NCI-H748 (cell line): ENCODE measurements around the gene CSMD2.
A peak's percentile ranks its signal among the peaks of the same experiment; 100 is the strongest.

Experiments used
- DNase-seq: peaks from one replicate; lab custom pipeline; 2025; ENCODE audit not compliant: unreplicated experiment; lab: John Stamatoyannopoulos, UW

CSMD2 gene

DNA sequence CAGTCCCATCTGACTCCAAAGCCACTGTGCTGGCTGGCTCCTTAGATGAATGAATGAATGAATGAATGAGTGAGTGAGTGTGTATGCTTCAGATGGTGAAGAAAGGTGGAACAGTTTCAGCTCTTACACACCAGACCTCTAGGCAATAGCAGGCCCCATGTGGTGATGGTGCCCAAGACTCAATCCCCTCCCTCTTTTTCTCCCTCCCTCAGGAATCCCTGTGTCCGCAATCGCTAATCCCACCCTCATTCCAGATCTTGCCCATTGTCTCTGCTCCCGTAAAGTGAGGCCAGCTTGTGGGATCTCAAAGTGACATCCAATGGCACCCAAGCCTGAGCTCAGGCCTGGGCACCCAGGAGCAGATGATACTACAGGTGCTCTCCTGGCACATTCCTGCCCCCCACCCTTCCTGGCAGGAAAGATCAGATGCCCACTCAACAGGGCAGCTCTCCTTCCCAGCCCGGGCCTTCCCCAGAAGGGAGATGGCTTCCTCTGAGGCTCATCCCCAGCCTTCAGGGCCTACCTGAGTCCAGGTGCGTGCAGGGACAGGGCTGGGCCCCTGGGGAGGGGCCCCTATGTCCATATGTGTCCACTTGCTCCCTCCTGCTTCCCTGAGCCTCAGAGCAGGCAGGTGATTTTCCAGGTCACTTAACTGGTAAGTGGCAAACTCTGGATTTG is 194.7 kb downstream of the CSMD2 start:
- no peak for DNase-seq

DNA sequence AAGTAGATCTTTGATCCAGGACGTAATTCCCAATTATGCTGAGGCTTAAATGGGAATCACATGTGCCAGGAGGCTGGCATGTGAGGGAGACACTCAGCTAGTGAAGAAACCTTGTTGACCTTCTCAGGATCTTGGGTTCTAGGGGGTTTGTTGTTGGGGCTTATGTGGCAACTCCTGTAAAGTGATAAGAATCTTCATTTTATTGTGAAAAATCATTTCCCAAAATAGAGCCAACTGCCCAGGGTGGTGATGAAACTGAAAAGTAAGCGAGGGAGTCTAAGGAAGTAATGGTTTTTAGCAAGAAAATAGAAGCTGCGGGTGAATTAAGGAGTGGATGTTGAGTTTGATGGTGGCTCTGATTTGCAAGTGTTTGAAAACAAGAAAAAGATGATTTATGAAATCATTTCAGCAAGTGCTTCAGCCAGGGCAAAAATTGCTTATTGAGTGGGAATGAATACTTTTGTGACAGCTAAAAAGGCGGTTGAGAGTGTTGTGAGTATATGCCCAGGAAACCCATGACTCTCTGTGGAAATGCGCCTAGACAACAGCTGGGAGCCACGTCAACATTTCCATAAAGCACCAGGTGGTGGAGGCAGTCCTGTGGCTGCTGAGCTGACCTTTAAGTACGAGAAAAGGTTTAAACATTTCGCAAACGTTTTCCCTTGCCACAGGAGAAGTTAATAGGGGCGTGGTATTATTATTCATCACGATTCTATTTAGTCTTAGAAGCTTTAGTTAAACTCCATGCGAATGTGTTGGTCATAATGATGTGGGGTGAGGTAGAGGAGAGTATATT is 198.5 kb downstream of the CSMD2 start:
- DNase-seq: peak; percentile 3

DNA sequence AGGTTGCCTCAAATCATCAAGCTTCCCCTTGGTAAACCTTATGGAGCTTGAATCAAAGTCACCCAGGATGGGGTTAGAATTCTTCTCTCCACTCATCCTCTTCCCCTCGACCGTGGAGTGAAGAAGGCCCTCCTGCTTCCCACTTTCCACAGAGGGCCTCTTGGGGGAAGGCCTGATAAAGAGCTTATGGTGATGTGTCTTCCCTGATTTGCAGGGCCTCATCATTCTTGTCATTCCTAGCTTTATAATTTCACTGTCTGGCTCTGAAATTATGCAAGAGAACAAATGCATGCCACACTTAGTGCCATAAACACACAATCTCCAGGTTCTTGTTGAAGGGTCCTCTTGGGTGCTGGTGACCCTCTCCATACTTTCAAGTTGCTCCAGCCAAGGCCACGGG is 199.9 kb downstream of the CSMD2 start:
- no peak for DNase-seq

DNA sequence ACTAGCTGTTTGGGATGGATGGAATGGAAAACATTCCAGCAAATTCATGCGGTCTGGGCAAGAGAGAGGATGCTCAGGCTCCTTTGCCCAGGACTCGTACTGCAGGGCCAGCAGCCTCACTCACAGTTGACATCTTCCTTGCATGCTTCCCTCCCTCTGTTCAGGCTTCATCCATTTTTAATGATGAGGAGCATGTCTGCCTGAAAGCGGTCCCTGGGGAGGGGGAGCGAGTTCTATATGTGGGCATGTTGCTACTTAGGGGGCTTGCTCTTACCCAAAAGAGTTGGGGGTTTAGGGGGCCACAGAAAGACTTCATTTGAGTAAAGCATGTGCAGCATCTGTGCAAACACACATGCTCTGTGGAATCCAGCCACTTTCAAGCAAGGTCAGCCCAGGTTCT is 203.0 kb downstream of the CSMD2 start:
- DNase-seq: no peak

DNA sequence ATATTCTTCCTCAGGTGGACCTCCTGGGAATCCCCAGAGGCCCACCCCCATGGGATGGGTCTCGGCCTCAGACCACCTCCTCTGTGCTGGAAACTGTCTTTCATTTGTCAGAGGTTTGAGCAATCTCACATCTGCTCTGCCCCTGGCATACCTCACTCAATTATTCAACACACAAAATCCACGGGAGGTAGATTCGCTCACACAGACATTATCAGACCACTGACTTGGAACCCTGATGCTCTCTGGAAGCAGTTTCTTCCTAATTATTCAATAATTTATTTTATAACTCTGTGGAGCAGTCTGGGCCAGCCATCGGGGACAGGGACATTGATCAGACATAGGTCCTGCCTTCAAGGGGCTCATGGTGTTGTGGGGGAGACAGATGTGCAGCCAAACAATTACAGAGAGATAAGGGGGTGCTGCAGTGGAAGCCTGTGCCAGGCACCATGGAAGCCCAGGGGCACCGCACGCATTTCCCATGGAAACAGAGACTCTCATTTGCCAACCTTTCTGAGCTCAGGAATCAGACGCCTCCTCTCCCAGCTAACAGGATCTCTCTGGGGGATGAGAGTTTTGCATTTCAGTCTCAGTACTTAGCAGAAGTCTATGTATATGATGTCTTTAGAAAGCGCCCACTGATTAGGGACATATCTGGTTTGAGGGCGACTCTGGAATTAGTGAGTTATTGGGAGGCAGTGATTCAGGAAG is 204.7 kb downstream of the CSMD2 start:
- DNase-seq: no peak

DNA sequence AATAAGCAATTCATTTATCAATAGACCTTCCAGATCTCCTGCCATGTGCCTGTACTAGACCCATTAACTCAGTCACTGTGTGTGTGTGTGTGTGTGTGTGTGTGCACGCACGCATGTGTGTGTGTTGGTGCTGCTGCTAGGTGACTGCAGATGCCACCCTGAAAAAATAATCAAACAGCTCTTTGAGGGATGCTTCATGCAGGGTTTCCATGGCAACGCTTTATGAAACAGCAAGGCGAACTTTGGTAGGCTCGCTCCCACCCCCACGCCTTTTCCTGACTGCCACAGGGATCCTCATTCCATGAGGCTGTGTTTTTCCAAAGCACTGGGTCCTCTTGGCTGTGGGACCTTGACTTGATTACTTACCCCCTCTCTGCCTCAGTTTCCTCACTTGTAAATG is 207.2 kb downstream of the CSMD2 start:
- DNase-seq: peak; percentile 94

DNA sequence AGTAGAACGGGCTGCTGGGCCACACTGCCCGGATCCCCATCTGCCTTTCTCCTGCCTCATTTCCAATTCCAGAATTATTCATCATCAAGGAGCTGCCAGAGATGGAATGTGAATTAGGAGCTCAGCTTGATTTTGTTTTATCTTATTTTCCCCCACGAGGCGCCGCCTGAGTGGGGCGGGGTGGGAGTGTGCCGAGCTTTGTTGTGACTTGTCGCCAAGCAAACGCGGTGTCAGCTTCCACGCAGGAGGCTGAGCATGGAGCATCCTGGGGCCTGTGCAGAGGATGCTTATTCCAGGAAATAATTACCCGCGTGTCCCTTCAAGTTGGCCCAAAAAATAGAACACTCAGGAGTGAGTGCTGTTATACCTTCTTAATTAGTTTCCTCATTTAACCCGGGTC is 209.9 kb downstream of the CSMD2 start:
- DNase-seq: no peak

DNA sequence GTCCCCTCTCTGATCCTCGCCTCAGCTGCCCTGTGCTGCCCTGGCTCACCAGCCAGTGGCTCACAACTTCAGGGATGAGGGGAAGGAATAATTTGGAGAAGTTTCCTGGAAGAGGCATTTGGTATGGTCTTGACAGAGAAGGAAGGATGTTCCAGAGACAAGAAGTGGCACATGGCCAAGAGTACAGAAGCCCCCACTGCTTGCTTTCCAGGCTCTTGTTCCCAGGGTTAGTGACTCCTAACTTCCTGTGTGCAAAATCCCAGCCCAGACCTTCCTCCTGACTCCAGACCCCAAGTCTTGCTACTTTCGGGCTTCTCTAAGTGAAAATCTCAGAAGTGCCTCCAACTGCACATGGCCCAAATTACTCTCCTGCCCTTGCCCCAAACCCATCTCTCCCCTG is 215.5 kb downstream of the CSMD2 start:
- no peak for DNase-seq

DNA sequence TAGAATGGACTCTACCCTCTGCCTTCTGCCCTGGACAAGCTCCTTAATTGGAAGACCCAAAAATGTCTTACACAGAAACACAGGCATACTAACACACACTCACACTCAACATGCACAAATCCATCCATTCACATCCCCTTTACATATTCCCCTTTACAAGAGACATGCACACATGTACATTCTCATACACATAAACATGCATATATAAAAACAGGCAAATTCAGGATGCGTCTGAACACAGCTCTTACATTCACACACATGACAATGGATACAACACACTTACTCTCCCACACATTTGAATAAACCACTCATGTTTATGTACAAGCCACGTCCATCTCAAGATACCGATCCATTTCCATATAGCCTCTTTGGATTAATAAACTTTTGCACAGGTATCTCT is 216.7 kb downstream of the CSMD2 start:
- DNase-seq: no peak

DNA sequence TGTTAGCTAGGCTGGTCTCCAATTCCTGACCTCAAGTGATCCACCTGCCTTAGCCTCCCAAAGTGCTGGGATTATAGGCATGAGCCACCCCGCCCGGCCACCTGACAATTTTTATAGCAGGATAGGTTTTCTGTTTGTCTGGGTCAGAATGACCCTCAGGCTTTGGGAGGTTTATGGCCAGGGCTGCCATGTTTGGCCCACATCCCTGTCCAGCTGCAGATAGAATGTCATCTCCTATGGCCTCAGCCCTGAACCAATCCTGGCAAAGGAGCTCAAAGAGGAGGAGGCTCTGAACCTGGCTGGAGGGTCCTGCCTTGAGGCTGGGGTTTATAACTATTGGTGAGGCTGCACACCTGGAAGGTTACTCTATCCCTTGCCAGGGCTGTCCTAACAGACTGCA is 218.2 kb downstream of the CSMD2 start:
- DNase-seq: no peak

DNA sequence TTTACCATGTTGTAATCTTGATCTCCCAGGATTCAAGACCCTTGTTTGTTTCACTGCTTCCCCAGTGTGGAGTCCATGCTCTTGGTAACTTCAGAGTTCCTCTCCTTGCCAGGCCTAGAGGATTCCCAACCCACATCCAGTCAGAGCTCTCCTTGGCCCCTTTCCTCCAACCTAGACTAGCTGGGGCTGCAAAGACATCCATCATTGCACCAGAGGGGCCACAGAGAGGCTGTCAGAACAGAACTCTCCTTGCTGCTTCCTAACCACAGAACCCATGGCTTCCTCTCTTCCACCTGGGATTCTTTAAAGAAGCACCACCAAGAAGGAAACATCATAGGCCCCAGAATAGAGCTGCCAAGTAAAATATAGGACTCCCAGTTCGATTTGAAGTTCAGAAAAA is 220.2 kb downstream of the CSMD2 start:
- DNase-seq: no peak

DNA sequence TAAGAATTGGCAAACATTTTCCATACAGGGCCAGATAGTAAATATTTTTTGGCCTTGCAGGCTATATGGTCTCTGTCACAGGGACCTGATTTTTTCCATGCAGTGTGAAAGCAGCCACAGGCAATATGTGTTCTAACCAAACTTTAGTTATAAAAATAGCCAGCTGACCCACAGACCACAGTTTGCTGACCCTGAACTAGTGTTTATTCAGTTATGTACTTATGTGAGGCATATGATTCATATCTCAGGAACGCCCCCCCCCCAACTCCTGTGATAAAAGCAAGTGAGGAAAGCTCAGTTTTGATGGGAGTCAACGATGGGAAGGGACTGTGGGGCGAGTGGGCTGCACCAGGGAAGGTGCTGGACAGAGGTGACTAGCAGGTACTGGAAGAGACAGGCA is 221.1 kb downstream of the CSMD2 start:
- no peak for DNase-seq

DNA sequence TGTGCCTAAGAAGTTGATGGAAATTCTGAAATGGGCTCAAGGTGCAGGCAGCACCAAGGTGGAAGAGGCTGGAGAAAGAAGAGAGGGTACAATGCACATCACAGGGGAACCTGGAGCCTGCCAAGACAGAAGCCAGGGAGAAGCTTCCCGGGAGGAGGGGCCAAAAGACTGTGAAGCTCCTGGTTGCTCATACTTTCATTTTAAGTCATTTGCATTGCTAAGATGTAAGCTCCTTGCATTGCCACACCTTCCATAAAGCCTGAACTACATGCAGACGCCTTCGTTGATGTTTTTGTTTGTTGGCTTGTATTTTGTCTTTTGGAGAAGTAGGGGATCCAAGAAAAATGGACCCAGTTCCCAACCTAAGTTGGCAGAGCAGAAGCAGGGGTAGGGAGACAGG is 232.2 kb downstream of the CSMD2 start:
- no peak for DNase-seq

DNA sequence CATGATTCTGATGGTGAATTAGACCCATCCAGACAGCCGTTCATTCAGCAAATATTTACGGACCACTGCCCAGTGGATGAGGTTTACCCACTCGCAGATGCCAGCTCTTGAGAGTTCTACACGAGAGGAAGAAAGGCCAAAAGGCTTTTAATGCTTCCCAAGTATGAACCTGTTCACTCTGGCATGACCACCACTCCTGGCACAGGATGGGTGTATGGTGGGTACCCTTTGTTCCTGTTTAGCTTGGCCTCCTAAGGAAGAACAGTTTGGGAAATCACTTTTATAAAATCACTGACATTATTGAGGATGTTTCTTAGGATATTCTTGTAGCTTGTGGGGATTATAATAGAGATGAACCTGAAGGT is 233.9 kb downstream of the CSMD2 start:
- DNase-seq: no peak

DNA sequence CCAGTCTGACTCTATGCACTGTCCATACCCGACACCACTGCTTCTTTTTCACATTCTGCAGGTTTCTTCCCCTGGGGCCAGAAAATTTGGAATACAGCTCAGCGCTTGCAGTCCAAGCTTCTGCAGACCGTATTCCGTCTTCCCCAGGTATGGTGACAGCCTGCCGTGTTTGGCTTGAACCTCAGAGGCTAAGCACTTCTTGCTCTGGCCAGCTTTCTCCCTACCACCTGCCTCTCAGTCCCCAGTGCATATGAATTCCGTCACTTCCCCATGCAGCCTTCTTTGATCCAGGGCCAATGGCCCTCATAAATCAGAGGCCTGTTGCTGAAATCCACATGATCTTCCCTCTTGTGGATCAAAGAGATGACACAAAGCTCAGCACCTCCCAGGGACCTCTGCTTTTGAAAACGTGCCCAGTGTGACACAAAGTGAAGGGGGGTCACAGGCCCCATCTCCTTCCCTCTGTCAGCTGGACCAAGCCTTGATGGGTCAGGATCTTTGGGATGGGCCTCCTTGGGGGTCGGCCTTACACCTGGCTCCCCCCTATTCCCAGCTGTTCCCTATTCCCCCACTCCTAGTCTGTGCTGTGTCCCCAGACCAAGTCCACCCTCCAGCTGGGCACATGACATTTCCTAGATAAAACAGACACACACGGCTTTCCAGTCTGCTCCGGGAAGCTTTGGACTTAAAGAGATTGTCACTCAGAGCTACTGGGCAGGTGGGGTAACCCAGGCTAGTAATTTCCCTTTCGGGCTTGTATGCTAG is 234.5 kb downstream of the CSMD2 start:
- no peak for DNase-seq

DNA sequence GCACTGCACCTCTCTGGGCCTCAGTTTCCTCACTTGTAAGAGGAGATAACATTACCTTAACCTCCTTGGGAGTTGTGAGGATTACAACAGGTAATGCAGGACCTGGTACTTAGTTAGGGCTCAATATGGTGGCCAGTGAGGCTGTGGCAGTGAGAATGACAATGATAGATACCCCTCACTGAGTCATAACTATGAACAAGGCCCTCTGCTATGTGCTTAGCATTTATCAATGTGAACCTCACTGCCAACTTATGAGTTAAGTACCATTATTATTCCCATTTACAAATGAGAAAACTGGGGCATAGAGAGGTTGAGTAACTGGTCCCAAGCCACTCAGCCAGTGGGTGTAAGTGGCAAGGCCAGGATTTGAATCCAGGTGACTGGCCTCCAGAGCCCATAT is 236.8 kb downstream of the CSMD2 start:
- no peak for DNase-seq

DNA sequence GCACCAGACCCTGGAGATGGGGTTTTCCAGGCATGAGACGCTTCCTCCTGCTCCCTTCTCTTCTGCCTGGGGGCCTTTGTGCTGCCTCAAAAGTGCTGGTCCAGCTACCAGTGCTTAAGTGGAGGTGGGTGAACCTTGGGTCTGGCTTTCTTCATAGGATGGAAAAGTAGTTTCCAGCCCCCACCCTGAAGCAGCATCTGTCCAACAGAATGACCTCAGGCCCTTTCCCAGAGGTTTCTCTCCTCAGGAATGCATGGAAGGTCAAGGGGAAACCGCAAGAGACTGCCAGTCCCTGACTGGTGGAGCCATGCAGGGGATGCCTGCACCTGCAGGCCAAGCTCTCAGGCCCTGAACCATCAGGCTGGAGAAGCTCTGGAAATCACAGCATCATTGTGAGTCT is 237.3 kb downstream of the CSMD2 start:
- DNase-seq: no peak

DNA sequence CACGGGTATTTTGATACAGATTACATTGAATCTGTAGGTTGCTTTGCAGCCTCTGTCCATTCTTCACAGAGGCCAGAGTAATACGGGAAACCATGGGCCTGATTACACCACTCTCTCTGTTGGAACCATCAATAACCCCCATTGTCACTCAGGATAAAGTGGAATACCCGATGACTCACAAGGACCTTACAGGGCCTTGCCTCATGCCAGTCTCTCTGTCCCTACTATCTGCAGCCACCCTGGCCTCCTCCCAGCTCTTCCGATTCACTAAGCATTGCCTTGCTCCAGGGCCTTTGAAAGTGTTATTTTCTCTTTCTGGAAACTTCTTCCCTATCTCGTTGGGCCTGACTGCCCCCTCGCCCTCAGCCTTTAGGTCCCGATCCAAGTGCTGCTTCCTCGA is 239.4 kb downstream of the CSMD2 start:
- no peak for DNase-seq

DNA sequence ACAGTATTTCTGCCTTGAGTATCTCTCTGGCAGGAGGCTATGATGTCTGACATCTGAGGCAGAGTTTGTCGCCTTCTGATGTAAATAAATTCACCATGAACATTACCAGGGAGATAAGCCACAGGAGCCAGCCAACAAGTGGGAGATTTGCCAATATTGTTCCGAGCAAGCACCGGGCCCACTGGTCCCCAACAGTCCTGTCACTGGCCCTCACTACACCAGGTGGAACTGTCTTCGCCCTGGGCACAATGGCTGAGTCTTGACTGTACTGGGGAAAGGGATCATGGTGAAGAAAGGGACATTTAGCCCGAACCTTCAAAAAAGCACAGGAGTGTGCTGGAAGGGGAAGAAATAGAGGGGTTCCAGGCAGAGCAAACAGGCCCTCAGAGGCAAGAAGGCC is 243.7 kb downstream of the CSMD2 start:
- DNase-seq: no peak

DNA sequence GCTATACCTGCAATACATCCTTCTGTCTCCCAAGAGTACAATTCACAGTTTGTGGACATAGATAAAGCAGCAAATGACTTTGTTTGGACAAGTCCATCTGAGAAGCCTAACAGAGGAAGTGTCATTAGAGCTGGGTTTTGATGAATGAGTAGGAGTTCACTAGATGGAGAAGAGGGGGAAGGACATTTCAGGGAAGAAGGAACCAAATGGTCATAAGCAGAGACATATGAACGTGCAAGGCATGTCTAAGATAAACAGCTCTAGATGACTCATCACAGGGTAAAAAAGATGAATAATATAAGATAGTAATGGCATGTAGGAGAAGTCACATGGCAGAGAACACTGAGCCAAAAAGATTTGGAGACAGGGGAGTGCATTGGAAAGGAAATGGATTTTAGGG is 246.7 kb downstream of the CSMD2 start:
- DNase-seq: no peak

DNA sequence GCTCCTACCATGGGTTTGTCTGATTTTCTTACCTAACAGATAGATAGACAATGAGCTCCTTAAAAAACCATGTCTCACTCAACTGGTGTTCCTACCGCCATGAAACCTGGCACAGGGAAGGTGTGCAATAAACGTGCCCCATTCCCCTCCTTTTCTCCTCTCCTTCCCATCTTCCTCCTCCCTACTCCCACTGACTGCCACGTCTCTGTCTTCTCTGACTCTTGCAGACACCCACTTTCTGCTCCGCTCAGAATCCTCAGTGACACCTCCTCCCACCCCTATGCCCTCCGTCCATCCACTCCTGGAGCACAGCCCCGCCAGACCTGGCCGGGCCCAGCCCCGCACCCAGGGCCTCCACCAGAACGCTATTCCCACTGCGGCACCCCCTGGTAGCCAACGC is 248.2 kb downstream of the CSMD2 start:
- no peak for DNase-seq

DNA sequence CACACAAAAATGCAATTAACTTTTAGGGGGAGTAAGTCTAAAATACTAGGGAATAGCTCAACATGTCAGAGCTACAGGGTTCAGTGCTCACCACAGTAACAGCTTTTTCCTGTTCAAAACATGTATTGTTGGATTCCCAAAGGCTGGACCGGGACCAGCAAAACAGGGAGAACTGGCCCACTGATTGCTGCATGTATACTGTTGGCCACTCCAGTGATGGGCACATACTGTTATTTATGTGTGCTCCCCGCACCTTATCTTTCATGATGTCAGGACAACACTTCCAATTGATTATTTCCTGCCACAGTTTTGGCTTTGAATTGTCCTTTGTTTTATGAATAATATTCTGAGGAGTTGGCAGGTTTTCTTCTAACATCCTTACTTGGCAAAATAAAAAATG is 250.5 kb downstream of the CSMD2 start:
- DNase-seq: no peak
